Measurements from ENCODE around the gene PAOX. TPM values are rescaled to one million over a fixed set of nuclear protein-coding genes. Genes with fewer than 3 reads are reported as not detected.

The PAOX gene
- total RNA-seq, 2 donors from 2014 or later = 9.7 to 11.1 TPM

DNA sequence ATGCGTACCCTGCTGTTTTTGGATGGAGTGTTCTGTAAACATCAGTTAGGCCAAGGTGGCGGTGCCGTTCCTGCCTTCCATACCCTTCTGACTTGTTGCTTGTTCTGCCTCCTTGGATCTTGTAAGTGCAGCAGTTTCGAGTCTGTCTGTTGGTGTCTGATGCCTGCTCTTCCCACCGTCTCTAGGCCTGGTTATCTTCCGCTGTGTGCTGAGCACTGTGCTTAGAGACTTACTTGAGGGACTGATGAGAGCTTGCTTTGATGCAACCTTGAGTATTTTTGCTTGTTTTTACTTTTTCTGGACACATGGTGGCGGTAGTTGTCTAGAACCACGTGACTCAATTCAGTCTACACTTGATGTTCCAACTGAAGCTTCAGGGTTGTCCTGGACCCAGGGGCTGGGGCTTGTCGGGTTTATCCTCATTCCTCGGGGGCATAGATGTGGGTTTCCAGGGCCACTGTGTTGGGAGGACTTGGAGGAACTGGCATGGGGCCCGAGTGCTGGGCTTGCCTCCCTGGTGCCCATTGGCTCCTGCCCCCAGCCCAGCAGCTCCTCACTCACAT, 59.7 kb downstream of the PAOX start:
- Histone ChIP-seq H3K9me3 (ENCODE audit: control insufficient read depth, low read length) (peaks cover 5% of the 10 kb centered on the region), H3K27ac (ENCODE audit: low read depth, low read length) (no peak overlapping the region), H3K27me3 (ENCODE audit: control insufficient read depth, insufficient read depth, low read length, poor library complexity, severe bottlenecking) (no peaks in the 10 kb centered on the region), H3K4me1 (ENCODE audit: control insufficient read depth, insufficient read depth, low read length) (no peaks in the 10 kb centered on the region), H3K4me3 (ENCODE audit: low read length) (no peak overlapping the region), H3K9ac (ENCODE audit: extremely low read depth, low read length, poor library complexity, severe bottlenecking) (no peak overlapping the region), H3K36me3 (ENCODE audit: control insufficient read depth, insufficient read depth, low read length) (no peaks in the 10 kb centered on the region)
- Mint-ChIP-seq H3K4me3 (no peak overlapping the region), H3K9me3 (peaks cover 66% of the 10 kb centered on the region), H3K36me3 (ENCODE audit: low read depth) (no peaks in the 10 kb centered on the region), H3K27ac (no peak overlapping the region), H3K27me3 (ENCODE audit: insufficient read depth) (no peaks in the 10 kb centered on the region), H3K4me1 (no peaks in the 10 kb centered on the region)
- 65 to 70% methylated on average over 8 to 11 of the region's 11 CpGs for WGBS, 2 experiments (ENCODE audit: insufficient coverage in 1 of 2, insufficient read length in 1 of 2)
- peak; percentile 38 for DNase-seq
- TF ChIP-seq, protein P1, sequence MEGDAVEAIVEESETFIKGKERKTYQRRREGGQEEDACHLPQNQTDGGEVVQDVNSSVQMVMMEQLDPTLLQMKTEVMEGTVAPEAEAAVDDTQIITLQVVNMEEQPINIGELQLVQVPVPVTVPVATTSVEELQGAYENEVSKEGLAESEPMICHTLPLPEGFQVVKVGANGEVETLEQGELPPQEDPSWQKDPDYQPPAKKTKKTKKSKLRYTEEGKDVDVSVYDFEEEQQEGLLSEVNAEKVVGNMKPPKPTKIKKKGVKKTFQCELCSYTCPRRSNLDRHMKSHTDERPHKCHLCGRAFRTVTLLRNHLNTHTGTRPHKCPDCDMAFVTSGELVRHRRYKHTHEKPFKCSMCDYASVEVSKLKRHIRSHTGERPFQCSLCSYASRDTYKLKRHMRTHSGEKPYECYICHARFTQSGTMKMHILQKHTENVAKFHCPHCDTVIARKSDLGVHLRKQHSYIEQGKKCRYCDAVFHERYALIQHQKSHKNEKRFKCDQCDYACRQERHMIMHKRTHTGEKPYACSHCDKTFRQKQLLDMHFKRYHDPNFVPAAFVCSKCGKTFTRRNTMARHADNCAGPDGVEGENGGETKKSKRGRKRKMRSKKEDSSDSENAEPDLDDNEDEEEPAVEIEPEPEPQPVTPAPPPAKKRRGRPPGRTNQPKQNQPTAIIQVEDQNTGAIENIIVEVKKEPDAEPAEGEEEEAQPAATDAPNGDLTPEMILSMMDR (conservative IDR thresholded peaks at IDR 0.05) = no peak

DNA sequence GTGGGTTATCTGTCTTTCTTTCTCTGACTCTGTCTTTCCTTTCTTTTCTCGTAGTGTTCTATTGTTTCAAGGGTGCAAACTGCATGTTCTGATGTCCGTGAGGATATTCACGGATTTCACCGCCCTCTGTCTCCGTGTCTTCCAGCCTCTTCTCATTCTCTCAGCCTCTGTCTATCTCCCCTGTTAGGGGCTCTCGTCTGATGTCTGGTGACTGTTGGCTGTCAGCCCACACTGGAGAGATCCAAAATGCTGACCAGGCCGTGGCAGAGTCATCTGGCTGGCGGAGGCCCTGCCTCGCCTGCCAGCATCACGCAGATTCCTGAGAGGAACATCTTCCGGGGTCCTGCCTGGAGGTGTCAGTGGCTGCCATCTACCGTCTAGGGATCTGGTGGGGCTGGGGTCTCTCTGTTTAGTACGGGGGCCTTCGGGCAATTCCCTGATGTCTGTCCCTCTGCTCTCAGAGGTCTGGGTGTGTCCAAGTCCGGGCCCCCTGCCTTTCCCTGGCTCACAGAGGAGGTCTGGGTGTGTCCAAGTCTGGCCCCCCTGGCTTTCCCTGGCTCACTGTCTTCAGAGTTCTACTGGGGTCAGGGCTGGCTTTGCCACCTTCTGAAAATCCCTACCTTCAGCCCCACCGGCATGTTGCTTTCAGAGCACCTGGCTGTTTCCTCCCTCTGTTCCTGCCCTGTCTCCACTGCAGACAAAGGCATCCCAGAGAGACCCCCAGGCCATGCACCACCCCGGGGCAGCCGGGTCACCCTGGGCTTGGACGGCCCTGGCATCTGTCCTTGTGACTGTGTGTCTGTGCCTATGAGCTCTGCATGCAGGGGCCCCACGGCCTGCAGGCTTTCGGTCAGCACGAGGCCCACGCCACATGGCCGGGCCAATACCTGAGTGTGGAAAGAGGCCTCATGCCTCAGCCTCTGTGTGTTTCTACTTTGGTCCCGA, 60.7 kb downstream of the PAOX start:
- WGBS, 2 experiments (ENCODE audit: insufficient coverage in 1 of 2, insufficient read length in 1 of 2) = 83 to 84% methylated on average over 24 to 25 of the region's 25 CpGs
- TF ChIP-seq, protein P1 (conservative IDR thresholded peaks at IDR 0.05) = no peak
- Histone ChIP-seq H3K36me3 (ENCODE audit: control insufficient read depth, insufficient read depth, low read length) (no peaks in the 10 kb centered on the region), H3K9me3 (ENCODE audit: control insufficient read depth, low read length) (peaks cover 5% of the 10 kb centered on the region), H3K4me1 (ENCODE audit: control insufficient read depth, insufficient read depth, low read length) (no peaks in the 10 kb centered on the region), H3K9ac (ENCODE audit: extremely low read depth, low read length, poor library complexity, severe bottlenecking) (no peak overlapping the region), H3K27ac (ENCODE audit: low read depth, low read length) (no peak overlapping the region), H3K27me3 (ENCODE audit: control insufficient read depth, insufficient read depth, low read length, poor library complexity, severe bottlenecking) (no peaks in the 10 kb centered on the region), H3K4me3 (ENCODE audit: low read length) (no peak overlapping the region)
- peaks cover 73% of the 10 kb centered on the region for H3K9me3 Mint-ChIP-seq
- no peaks in the 10 kb centered on the region for H3K4me1 Mint-ChIP-seq
- H3K4me3 Mint-ChIP-seq = no peak overlapping the region
- DNase-seq = no peak
- H3K27ac Mint-ChIP-seq = no peak overlapping the region
- no peaks in the 10 kb centered on the region for H3K36me3 Mint-ChIP-seq (ENCODE audit: low read depth)
- no peaks in the 10 kb centered on the region for H3K27me3 Mint-ChIP-seq (ENCODE audit: insufficient read depth)

DNA sequence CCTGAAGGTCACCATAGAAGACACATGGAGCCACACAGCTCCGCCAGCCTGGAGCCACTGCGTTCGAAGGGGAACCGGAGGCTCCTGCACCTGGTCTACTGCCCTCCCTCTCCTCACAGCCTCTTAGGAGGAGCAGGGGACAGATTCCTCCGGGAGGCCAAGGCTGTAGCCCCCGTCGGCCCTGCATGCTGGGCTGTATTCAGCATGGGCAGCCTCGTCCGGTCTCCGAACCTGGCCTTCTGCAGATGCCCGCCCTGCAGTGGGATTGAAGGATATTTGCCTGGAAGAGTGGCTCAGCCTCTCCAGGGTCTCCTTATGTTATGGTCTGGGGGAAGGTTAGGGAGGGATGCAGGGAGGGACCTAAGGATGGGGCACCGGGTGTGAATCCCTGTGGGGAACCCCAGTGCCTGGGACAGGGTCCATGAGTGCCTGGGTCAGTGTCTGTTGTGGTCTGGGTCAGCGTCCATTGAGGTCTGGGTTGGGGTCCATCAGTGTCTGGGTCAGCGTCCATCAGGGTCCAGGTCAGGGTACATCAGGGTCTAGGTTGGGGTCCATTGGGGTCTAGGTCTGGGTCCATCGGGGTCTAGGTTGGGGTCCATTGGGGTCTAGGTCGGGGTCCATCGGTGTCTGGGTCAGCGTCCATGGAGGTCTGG, 61.7 kb downstream of the PAOX start:
- Mint-ChIP-seq H3K4me1 (no peaks in the 10 kb centered on the region), H3K27me3 (ENCODE audit: insufficient read depth) (no peaks in the 10 kb centered on the region), H3K4me3 (no peak overlapping the region), H3K9me3 (peaks cover 83% of the 10 kb centered on the region), H3K27ac (no peak overlapping the region), H3K36me3 (ENCODE audit: low read depth) (peaks cover 3% of the 10 kb centered on the region)
- no peak overlapping the region for H3K27ac ChIP-seq (ENCODE audit: low read depth, low read length)
- H3K27me3 ChIP-seq (ENCODE audit: control insufficient read depth, insufficient read depth, low read length, poor library complexity, severe bottlenecking) = no peaks in the 10 kb centered on the region
- no peaks in the 10 kb centered on the region for H3K4me1 ChIP-seq (ENCODE audit: control insufficient read depth, insufficient read depth, low read length)
- H3K36me3 ChIP-seq (ENCODE audit: control insufficient read depth, insufficient read depth, low read length) = no peaks in the 10 kb centered on the region
- peaks cover 5% of the 10 kb centered on the region for H3K9me3 ChIP-seq (ENCODE audit: control insufficient read depth, low read length)
- no peak for DNase-seq
- 84 to 90% methylated on average over 6 to 14 of the region's 18 CpGs for WGBS, 2 experiments (ENCODE audit: insufficient coverage in 1 of 2, insufficient read length in 1 of 2)
- H3K4me3 ChIP-seq (ENCODE audit: low read length) = no peak overlapping the region
- TF ChIP-seq, protein P1 (conservative IDR thresholded peaks at IDR 0.05) = no peak
- no peak overlapping the region for H3K9ac ChIP-seq (ENCODE audit: extremely low read depth, low read length, poor library complexity, severe bottlenecking)

Small RNA genes within 50 kb of the gene (microRNA-seq; reads per million reads assigned to microRNA genes)
- 0.59 reads per million for gene MIR3944 (ENCODE audit: borderline microRNAs expressed)

Other genes with a start within 250 kb of the PAOX start
- gene KNDC1, start 219.0 kb upstream of the PAOX start, total RNA-seq = 1 to 10 TPM; 6.5 to 9.6 TPM
- 1 to 10 TPM in 1 of 2 donors, not detected in 1; 1.5 TPM for gene UTF1, start 149.0 kb upstream of the PAOX start, total RNA-seq
- gene VENTX, start 141.4 kb upstream of the PAOX start, total RNA-seq = 10 to 100 TPM in 1 of 2 donors, 1 to 10 TPM in 1; 5.5 to 14.2 TPM
- 1 to 10 TPM; 3.7 to 5.5 TPM for gene ADAM8, start 102.4 kb upstream of the PAOX start, total RNA-seq
- 10 to 100 TPM; 52.8 to 63.0 TPM for gene TUBGCP2, start 70.4 kb upstream of the PAOX start, total RNA-seq
- 10 to 100 TPM; 48.1 to 57.6 TPM for gene ZNF511, start 70.3 kb upstream of the PAOX start, total RNA-seq
- 1 to 10 TPM in 1 of 2 donors, under 1 TPM in 1; 0.75 to 1.3 TPM for gene CALY, start 42.4 kb upstream of the PAOX start, total RNA-seq
- gene PRAP1, start 31.9 kb upstream of the PAOX start, total RNA-seq = not detected
- gene FUOM, start 21.2 kb upstream of the PAOX start, total RNA-seq = 10 to 100 TPM; 81.0 to 83.9 TPM
- 100 to 1,000 TPM in 1 of 2 donors, 10 to 100 TPM in 1; 92.3 to 102 TPM for gene ECHS1, start 5.9 kb upstream of the PAOX start, total RNA-seq
- 10 to 100 TPM; 71.3 to 86.0 TPM for gene MTG1, start 14.9 kb downstream of the PAOX start, total RNA-seq
- under 1 TPM; 0.11 to 0.24 TPM for gene SPRN, start 45.4 kb downstream of the PAOX start, total RNA-seq
- under 1 TPM; 0.37 to 0.80 TPM for gene SCART1, start 74.7 kb downstream of the PAOX start, total RNA-seq
- under 1 TPM; 0.77 to 0.86 TPM for gene CYP2E1, start 148.1 kb downstream of the PAOX start, total RNA-seq
- gene SYCE1, start 186.3 kb downstream of the PAOX start, total RNA-seq = not detected
- gene FRG2B, start 247.5 kb downstream of the PAOX start, total RNA-seq = not detected

Measured in endodermal cell (in vitro differentiated cells).